Measurements from ENCODE around the gene AOPEP.
"Not testable (repeated sequence)": the region's sequence is repeated elsewhere in the genome, so short reads cannot be mapped to it uniquely, and the experiment has no call there.

AOPEP gene

DNA sequence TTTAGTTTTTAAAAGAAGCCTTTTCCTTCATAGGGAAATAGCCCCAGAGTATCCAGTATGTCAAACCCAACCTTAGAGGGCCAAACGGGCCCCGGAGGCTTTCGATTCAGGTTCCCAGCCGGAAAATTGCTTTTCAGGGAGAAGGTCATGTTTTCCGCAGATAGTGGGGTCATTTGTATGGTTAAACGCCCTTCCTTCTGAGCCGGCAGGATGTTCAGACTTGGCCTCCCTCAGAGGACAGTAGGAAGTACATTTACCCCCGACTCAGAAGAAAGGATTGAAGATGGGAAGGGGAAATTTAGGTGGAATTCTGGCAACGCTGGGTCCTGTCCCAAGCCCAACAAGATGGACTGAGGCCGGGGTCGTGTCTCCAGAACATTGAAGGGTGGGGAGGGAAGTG is 195.2 kb downstream of the AOPEP start:
- DNase-seq, result no peak

DNA sequence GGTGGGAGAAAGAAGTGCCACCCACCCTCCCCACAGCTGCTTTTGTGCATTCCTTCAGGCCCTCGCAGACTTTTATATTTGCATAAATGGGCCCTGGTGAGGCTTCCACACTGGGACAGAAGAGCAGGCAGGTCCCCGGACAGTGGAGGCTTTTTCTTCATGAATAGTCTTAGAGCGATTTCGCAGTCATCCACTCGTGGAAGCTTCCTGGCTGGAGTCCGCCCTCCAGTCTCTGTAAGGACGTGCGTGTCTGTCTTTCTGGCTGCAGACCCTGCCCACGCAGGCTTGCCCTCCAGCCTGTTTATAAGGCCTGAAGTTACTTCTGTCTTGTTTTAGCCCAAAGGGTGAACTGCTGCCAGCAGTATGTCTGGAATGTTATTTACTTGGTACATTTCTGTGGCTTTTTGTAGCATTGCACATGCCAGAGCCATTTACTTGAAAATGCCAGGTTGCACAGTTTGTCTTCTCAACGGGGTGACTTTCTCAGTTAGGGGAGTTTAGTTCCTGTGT is 195.7 kb downstream of the AOPEP start:
- no peak for DNase-seq

DNA sequence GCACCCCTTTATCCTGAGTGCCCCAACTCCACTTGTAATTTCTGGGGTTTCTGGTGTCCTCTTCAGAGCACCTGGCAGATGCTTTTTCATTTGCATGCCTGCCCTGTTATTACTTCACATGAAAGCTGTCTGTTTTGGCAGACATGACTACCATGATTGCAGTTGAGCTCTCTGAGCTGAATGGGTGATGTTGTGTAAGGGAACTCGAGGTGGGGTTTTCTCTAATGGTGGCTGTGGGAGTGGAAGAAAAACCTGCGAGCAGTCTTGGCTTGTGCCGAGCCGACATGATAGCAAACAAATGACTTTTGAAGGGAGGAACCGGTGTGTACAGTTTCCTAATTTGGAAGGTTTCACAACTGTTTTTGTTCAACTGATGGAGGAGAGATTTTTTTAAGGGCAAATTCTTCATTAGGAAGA is 196.2 kb downstream of the AOPEP start:
- DNase-seq, result no peak

GRCh38 chr9:94923326-94924089 is 197.0 kb downstream of the AOPEP start:
- no peak for DNase-seq

DNA sequence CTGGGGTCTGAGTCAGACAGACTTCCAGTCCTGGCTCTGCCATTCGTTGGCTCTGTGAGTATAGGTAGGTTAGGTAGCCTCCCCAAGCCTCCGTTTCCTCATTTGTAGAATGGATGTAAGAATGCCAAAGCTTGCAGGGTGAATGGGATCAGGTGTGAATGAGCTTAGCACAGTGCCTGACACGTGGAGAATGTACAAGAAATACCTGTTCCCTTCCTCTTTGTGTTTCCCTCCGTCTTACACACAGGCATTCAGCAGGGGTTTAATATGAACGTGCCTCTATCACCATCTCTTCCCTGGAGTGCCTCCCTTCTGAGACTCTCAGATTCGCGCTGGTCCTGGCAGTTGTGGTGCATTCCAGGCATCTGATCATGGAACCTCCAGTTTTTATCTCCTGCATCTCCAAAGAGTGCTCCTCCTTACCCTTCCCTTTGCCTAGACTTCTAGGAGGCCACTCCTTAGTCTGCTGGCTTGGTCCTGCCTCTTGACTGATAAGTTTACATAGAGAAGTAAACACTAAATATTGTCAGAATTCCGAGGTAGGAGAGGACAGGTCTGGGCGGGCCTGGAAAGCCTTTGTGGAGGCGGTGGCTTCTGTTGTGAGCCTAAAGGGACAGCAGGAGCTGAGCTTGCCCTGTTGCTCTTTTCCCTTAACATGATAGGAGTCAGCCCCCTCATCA is 199.4 kb downstream of the AOPEP start:
- DNase-seq, result no peak

GRCh38 chr9:94926431-94926800 is 199.9 kb downstream of the AOPEP start:
- no peak for DNase-seq

- DNase-seq, result no peak
Measured at GRCh38 chr9:94927048-94927761, 200.7 kb downstream of the AOPEP start.

GRCh38 chr9:94927762-94928670 is 201.5 kb downstream of the AOPEP start:
- no peak for DNase-seq

- no peak for DNase-seq
Measured at GRCh38 chr9:94928691-94929368, 202.3 kb downstream of the AOPEP start.

- no peak for DNase-seq
Measured at GRCh38 chr9:94929369-94929756, 202.9 kb downstream of the AOPEP start.

DNA sequence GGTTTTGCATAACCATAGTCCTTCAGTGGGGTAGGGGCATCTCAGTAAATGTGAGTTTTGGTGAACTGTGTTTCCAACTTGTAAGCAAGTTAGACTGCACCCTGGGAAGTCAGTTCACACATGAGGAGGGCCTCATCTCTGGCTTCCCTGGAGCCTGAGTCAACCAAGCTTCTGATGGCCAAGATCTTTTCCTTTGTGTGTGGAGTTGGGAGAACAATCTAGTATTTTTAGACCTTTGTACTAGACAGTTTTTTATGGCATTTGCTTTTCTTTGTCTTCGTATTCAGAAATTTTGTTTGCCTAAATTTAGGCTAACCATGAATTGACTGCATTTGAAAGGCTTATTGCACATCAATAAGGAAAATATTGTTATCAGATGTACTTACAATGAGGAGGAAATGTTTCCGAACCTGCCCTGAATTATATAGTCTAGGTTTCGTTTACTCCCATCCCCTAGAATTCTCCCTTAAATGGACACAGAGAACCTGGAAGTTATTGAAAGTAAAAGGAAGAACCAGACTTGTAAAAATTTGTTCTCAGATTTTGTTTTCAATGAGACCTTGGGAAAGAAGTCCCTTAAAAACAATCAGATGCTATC is 204.6 kb downstream of the AOPEP start:
- no peak for DNase-seq

DNA sequence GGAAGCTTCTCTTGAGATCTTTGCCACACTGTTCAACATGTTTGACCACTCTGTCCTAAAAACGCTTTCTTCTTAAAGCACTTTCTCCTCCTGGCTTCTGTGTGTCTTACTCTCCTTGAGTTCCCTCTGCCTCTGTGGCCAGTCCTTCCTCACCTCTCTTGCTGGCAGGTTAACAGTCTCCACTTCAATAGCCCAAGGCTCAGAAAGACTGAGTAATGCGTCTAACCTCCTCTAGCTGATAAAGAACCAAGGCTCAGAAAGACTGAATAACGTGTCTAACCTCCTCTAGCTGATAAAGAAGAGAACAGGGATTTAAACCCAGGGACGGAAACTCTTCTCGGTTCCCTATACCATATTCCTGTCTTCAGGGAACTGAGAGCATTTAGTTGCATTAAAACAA is 205.2 kb downstream of the AOPEP start:
- DNase-seq, result no peak

GRCh38 chr9:94932652-94933510 is 206.4 kb downstream of the AOPEP start:
- no peak for DNase-seq

DNA sequence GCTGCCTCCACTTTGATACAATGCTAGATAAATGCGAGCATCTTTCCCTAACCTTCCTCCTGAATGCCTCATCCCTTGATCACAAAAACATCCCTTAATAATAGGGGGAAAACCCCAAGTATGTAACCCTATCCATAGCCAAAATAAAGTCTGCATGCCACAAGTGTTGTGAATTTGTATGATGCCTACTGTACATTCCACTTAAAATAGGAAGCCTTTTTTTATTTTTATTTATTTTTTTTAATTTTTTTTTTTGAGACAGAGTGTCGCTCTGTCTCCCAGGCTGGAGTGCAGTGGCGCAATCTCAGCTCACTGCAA is 207.0 kb downstream of the AOPEP start:
- DNase-seq, result no peak

DNA sequence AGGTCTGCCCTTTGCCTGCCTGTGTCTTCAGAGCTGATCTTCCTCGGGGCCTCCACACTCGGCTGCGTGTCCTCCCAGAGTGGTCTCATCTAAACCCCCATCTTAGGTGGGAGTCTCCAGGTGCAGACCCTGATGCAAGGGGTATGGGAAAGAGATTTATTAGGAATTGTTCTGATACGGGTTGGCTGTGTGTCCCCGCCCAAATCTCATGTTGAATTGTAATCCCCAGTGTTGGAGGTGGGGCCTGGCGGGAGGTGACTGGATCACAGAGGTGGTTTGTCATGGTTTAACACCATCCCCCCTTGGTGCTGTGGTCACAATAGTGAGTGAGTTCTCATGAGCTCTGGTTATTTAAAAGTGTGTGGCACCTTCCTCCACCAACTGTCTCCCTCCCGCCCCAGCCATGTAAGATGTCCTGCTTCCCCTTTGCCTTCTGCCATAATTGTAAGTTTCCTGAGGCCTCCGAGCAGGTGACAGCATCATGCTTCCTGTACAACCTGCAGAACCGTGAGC is 208.4 kb downstream of the AOPEP start:
- no peak for DNase-seq

- no peak for DNase-seq
Measured at GRCh38 chr9:94935396-94935795, 208.9 kb downstream of the AOPEP start.

- DNase-seq, result no peak
Measured at GRCh38 chr9:94936419-94936818, 209.9 kb downstream of the AOPEP start.

GRCh38 chr9:94937214-94937903 is 210.9 kb downstream of the AOPEP start:
- DNase-seq, result peak; percentile 72

DNA sequence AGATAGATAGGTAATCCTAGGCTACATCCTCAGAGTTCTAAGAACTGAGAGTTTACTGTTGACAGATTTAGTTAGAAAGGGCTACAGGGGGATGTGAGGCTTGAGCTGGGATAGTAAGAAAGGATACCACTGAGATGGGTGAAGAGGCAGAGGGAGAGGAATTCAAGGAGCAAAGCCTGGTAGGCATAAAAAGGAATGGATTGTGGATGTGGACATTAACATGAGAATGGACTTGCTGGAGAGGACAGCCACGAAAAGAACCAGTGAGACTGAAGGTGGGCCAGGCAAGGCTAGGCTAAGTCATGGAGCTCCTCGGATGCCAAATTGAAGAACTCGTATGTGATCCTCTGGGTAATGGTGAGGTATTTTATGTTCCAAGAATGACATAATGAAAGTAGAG is 211.9 kb downstream of the AOPEP start:
- no peak for DNase-seq

DNA sequence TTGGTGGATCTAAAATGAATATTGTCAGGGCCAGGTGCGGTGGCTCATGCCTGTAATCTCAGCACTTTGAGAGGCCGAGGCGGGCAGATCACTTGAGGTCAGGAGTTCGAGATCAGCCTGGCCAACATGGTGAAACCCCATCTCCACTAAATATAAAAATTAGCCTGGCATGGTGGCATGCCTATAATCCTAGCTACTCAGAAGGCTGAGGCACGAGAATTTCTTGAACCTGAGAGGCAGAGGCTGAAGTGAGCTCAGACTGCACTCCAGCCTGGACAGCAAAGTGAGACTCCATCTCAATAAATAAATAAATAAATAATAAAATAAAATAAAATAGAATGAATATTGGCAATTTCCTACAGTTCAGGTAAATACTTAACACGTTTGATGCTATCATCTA is 213.8 kb downstream of the AOPEP start:
- not testable (repeated sequence) for DNase-seq

Measured in OCI-M1 (cell line).